IMR-90 (cell line): Measurements from ENCODE around the gene SLC16A8. TPM values are rescaled to one million over a fixed set of nuclear protein-coding genes. Genes with fewer than 3 reads are reported as not detected.

Source experiments
- ATAC-seq: fragments of 200-7000 bp; cut with Tn5 transposase; 2 replicates; pipeline ENCODE4 v1.9.1; 2020; ENCODE audit warnings: low read depth, mild to moderate bottlenecking, moderate library complexity
- BruUV-seq: library from RNA; stranded (reverse); fragments of 400-500 nt; replicated peaks from 2 replicates; lab custom pipeline; 2021; lab: Mats Ljungman, UMichigan
- CTCF ChIA-PET: fragments of 300-600 bp; formaldehyde crosslinking; extraction: SDS; loops from one replicate; lab custom pipeline; 2021; ENCODE audit warnings: antibody characterized with exemption; lab: Yijun Ruan, JAX
- POLR2A ChIA-PET: fragments of 300-600 bp; sonication (Branson Sonifier 250); formaldehyde crosslinking; loops from one replicate; lab custom pipeline; 2022; ENCODE audit warnings: antibody characterized with exemption; ENCODE audit not compliant: unreplicated experiment; lab: Charles Lee
- DNase-seq: peaks from one replicate; pipeline ENCODE4 v3.0.0; 2013
- H2AFZ ChIP-seq: replicated peaks from 2 replicates; pipeline ENCODE3; 2013; ENCODE audit warnings: low read length, mild to moderate bottlenecking; ENCODE audit not compliant: poor library complexity
- H2AK5ac ChIP-seq: 2 replicates; pipeline ENCODE4 v1.6.1; 2013; ENCODE audit warnings: low read depth, low read length, inconsistent platforms
- H2AK9ac ChIP-seq: replicated peaks from 2 replicates; pipeline ENCODE3; 2013; ENCODE audit warnings: mild to moderate bottlenecking, low read depth, low read length, moderate library complexity; ENCODE audit not compliant: poor library complexity
- H2BK120ac ChIP-seq: 2 replicates; pipeline ENCODE4 v1.6.1; 2013; ENCODE audit warnings: low read depth, low read length, inconsistent platforms
- H2BK15ac ChIP-seq: 3 replicates; pipeline ENCODE4 v1.6.1; 2013; ENCODE audit warnings: low read depth, low read length, inconsistent platforms
- H2BK20ac ChIP-seq: 2 replicates; pipeline ENCODE4 v1.6.1; 2013; ENCODE audit warnings: low read depth, mild to moderate bottlenecking, inconsistent platforms, low read length, moderate library complexity
- H2BK5ac ChIP-seq: 2 replicates; pipeline ENCODE4 v1.6.1; 2013; ENCODE audit warnings: mild to moderate bottlenecking, low read depth, low read length, inconsistent platforms; ENCODE audit not compliant: poor library complexity, severe bottlenecking
- H3K14ac ChIP-seq: replicated peaks from 2 replicates; pipeline ENCODE4 v1.6.1; 2013; ENCODE audit warnings: low read depth, low read length, inconsistent platforms
- H3K18ac ChIP-seq: 2 replicates; pipeline ENCODE4 v1.6.1; 2013; ENCODE audit warnings: low read depth, low read length, control low read depth
- H3K23ac ChIP-seq: 2 replicates; pipeline ENCODE4 v1.6.1; 2013; ENCODE audit warnings: low read depth, low read length, inconsistent platforms
- H3K27ac ChIP-seq: 2 replicates; pipeline ENCODE4 v1.5.1; 2013; ENCODE audit warnings: mild to moderate bottlenecking, control low read depth, low read length; ENCODE audit not compliant: insufficient read depth
- H3K27me3 ChIP-seq: 2 replicates; pipeline ENCODE4 v1.6.1; 2013; ENCODE audit warnings: low read length; ENCODE audit not compliant: control insufficient read depth, insufficient read depth
- H3K36me3 ChIP-seq: 2 replicates; pipeline ENCODE4 v1.6.1; 2013; ENCODE audit warnings: low read length, mixed read lengths; ENCODE audit not compliant: control insufficient read depth, insufficient read depth
- H3K4ac ChIP-seq: 2 replicates; pipeline ENCODE4 v1.6.1; 2013; ENCODE audit warnings: low read depth, low read length, inconsistent platforms
- H3K4me1 ChIP-seq: 2 replicates; pipeline ENCODE4 v1.6.1; 2013; ENCODE audit warnings: low read length, mixed read lengths; ENCODE audit not compliant: control insufficient read depth, insufficient read depth
- H3K4me2 ChIP-seq: 2 replicates; pipeline ENCODE4 v1.6.1; 2013; ENCODE audit warnings: low read depth, mild to moderate bottlenecking, control low read depth, low read length, moderate library complexity
- H3K4me3 ChIP-seq: 2 replicates; pipeline ENCODE4 v1.5.1; 2013; ENCODE audit warnings: low read depth, mild to moderate bottlenecking, control low read depth, low read length, moderate library complexity; ENCODE audit not compliant: insufficient read depth
- H3K56ac ChIP-seq: 2 replicates; pipeline ENCODE4 v1.6.1; 2013; ENCODE audit warnings: low read length, inconsistent platforms; ENCODE audit not compliant: insufficient read depth; ENCODE audit errors: extremely low read depth
- H3K79me1 ChIP-seq, 2 experiments: 2 replicates each; pipeline ENCODE4 v1.6.1; 2013; ENCODE audit warnings: low read length in 2 of 2, inconsistent platforms in 1 of 2, low read depth in 1 of 2
- H3K9ac ChIP-seq: 2 replicates; pipeline ENCODE4 v1.6.1; 2013; ENCODE audit warnings: low read depth, low read length, control low read depth
- H3K9me1 ChIP-seq: 2 replicates; pipeline ENCODE4 v1.6.1; 2013; ENCODE audit warnings: low read length, inconsistent platforms; ENCODE audit not compliant: insufficient read depth
- H3K9me3 ChIP-seq: 2 replicates; pipeline ENCODE4 v1.6.1; 2013; ENCODE audit warnings: low read length; ENCODE audit not compliant: control insufficient read depth, insufficient read depth
- H4K20me1 ChIP-seq: 2 replicates; pipeline ENCODE4 v1.6.1; 2013; ENCODE audit warnings: low read length, inconsistent platforms; ENCODE audit not compliant: insufficient read depth
- H4K5ac ChIP-seq: 2 replicates; pipeline ENCODE4 v1.6.1; 2013; ENCODE audit warnings: mild to moderate bottlenecking, low read depth, low read length, control low read depth
- H4K8ac ChIP-seq, 2 experiments: 2 replicates each; pipeline ENCODE4 v1.6.1; 2013; ENCODE audit warnings: low read depth in 2 of 2, low read length in 2 of 2, control low read depth in 1 of 2, inconsistent platforms in 1 of 2
- H4K91ac ChIP-seq: 2 replicates; pipeline ENCODE4 v1.6.1; 2013; ENCODE audit warnings: low read depth, low read length, inconsistent platforms; ENCODE audit not compliant: insufficient read depth
- CEBPB ChIP-seq: IDR thresholded peaks from 2 replicates; pipeline ENCODE4 v1.6.1; 2012; ENCODE audit warnings: low read depth, low read length, improper control_type of control experiment
- CHD1 ChIP-seq: IDR thresholded peaks from 2 replicates; pipeline ENCODE4 v1.6.1; 2012; ENCODE audit warnings: low read depth, low read length, improper control_type of control experiment
- FOS ChIP-seq: fragments of 150-350 bp; IDR thresholded peaks from 2 replicates; pipeline ENCODE4 v1.6.1; 2016; ENCODE audit warnings: low read depth, low read length
- MAZ ChIP-seq: IDR thresholded peaks from 2 replicates; pipeline ENCODE4 v1.6.1; 2012; ENCODE audit warnings: low read depth, mild to moderate bottlenecking, low read length, improper control_type of control experiment, moderate library complexity, borderline replicate concordance
- MXI1 ChIP-seq: IDR thresholded peaks from 2 replicates; pipeline ENCODE4 v1.6.1; 2012; ENCODE audit warnings: low read depth, mild to moderate bottlenecking, low read length, moderate library complexity, borderline replicate concordance
- RCOR1 ChIP-seq: IDR thresholded peaks from 2 replicates; pipeline ENCODE4 v1.6.1; 2012; ENCODE audit warnings: mild to moderate bottlenecking, low read length, improper control_type of control experiment; ENCODE audit not compliant: insufficient replicate concordance
- RFX5 ChIP-seq: IDR thresholded peaks from 2 replicates; pipeline ENCODE4 v1.8.0; 2012; ENCODE audit warnings: low read depth, mild to moderate bottlenecking, low read length, moderate library complexity
- WGBS, 2 experiments: methylation state at CpG; one replicate each; pipeline versions ENCODE4 v1.1.5 to v1.1.7; 2013; ENCODE audit warnings: missing lambda C conversion rate in 2 of 2; ENCODE audit not compliant: insufficient read length in 1 of 2; ENCODE audit errors: extremely low coverage in 2 of 2; 5-methylcytosine and 5-hydroxymethylcytosine counted together
- dilution Hi-C: fragments of 300-500 bp; cut with HindIII; formaldehyde crosslinking; loops from one replicate; pipeline ENCODE4 v1.14.3; 2018; ENCODE audit warnings: low sequenced_read_pairs; ENCODE audit not compliant: unreplicated experiment
- in situ Hi-C: fragments of 300-500 bp; cut with MboI; formaldehyde crosslinking; loops from 3 replicates; pipeline ENCODE4 v1.14.3; 2019; ENCODE audit warnings: low sequenced_read_pairs, inconsistent platforms, mixed read lengths
- intact Hi-C: fragments of 100-400 bp; cut with micrococcal nuclease; formaldehyde crosslinking; loops from 2 replicates; pipeline ENCODE4 v1.10.0; 2022
- polyA plus RNA-seq, 3 experiments: library from polyadenylated mRNA; depleted of rRNA; stranded (reverse); fragments of >200 nt; gene quantifications; 2 replicates each; pipeline ENCODE4 v1.2.3, GENCODE V29; 2012; ENCODE audit warnings: low replicate concordance in 1 of 3
- total RNA-seq: library from RNA; depleted of rRNA; stranded (reverse); fragments of >200 nt; gene quantifications from 2 replicates; pipeline ENCODE4 v1.2.3, GENCODE V29; 2012
- TF ChIP-seq, protein P1 (sequence below): fragments of 150-350 bp; IDR thresholded peaks from 2 replicates; pipeline ENCODE4 v1.6.1; 2017; ENCODE audit warnings: mild to moderate bottlenecking, antibody characterized with exemption, low read length, low read depth
- TF ChIP-seq, protein P2 (sequence below): fragments of 150-350 bp; IDR thresholded peaks from 2 replicates; pipeline ENCODE4 v1.6.1; 2016; ENCODE audit warnings: low read depth, mild to moderate bottlenecking, low read length, moderate library complexity, borderline replicate concordance

The SLC16A8 gene
- total and polyA plus RNA-seq, 2 of the 4 experiments (the other 2 are of a cell fraction) = not detected

DNA sequence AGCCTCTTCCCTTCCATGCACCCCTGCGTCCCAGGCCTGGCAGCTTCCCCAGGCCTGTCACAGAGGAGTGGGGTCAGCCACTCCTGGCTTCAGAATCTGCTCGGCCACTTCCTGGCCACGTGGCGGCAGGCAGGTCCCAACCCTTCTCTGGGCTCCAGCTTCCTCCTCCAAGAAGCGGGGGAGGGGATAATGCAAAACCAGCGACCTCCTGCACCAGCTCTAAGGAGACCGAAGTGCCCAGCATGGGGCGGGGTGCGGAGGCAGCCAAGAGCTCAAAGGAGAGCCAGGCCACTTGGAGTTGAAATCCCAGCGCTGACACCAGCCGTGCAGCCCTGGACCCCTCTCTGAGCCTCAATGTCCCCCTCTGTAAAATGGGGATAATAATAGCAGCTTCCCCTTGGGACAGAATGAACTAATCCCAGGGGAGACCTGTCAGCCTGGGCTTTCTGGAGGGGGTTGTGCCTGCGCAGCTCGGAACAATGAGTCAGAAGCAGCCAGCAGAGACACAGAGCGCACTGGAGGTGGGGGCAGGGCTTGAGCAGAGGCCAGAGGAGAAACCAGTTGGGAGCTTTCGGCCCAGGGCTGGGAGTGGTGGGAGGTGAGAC, 49.6 kb downstream of the SLC16A8 start (continued):
- TF ChIP-seq MAZ (peak; percentile 68; the same call in 1 of the 2 replicates), CEBPB (no peak)

DNA sequence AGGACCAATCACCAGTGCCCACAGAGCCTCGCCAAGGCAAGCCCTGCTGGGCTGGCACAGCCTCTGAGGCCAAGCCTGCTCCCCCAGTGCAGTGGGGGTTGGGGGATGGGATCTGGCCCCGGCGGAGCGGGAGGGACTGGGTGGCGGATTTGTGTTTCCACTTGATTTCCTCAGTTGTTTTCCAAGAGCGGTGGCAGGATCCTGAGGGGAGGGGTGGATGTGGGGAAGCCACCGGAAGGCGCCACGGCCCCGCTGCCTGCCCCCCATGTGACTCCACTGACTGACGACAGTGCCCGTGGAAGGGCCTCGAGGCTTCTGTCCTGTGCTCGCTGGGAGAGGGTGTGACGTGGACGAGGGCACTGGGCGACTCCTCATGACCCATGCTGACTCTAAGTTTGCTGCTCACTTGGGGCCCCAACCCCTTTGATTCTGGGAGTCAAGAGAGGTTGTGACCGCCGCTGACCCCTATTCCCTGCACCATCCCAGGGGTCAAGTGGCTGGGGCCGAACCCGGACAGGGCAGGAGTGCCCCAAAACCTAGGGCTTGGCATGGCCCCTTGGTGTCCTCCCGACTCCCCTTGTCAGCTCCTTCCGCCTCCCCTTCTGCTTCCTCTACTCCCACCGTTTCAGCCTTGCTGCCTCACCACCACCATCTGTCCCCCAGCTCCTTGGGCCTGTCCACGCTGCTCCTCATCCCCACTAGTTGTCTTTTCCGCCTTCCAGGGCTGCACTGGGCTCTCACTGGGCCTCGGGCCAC, 50.3 kb downstream of the SLC16A8 start:
- POLR2A ChIA-PET = no interaction called here
- Histone ChIP-seq H3K79me1 (no peaks in the 10 kb centered on the region; a peak in 1 of 4 replicates), H2BK20ac (peak overlapping the region; percentile 81; the same call in 1 of the 2 replicates), H3K4me2 (no peak overlapping the region; the same call in 1 of the 2 replicates), H3K36me3 (no peaks in the 10 kb centered on the region), H3K4me3 (no peak overlapping the region), H3K23ac (0 out of 2 replicates have a peak overlapping the region, but pooled peaks have one; percentile 20), H4K20me1 (no peaks in the 10 kb centered on the region), H3K9ac (0 out of 2 replicates have a peak overlapping the region, but pooled peaks have one; percentile 19), H2AK5ac (peak overlapping the region; percentile 98), H3K4me1 (peaks cover 23% of the 10 kb centered on the region), H2BK5ac (peak overlapping the region; percentile 68), H3K18ac (peak overlapping the region; percentile 63), H2AK9ac (peak overlapping the region; percentile 63), H4K91ac (peak overlapping the region; percentile 90), H2BK120ac (peak overlapping the region; percentile 77), H2AFZ (peak overlapping the region; percentile 88), H2BK15ac (peak overlapping the region; percentile 58; the same call in 1 of the 3 replicates), H4K5ac (peak overlapping the region; percentile 85), H3K9me1 (peaks cover 6% of the 10 kb centered on the region), H3K4ac (peak overlapping the region; percentile 93), H4K8ac (peak overlapping the region; percentile 86 to 88), H3K14ac (peak overlapping the region; percentile 80), H3K27me3 (0 out of 2 replicates have a peak, but pooled peaks cover 2% of the 10 kb centered on the region), H3K56ac (no peak overlapping the region; the same call in 1 of the 2 replicates), H3K27ac (peak overlapping the region; percentile 56), H3K9me3 (no peaks in the 10 kb centered on the region)
- CTCF ChIA-PET = interaction anchor here (1.8 kb wide), 1 partner anchor 18 kb away, joined by 4 read pairs; no protein-coding TSS in a partner anchor
- in situ Hi-C loops (no loop called here), intact Hi-C loops (no loop called here), dilution Hi-C loops (no loop called here)
- no TSS peak for BruUV-seq
- ATAC-seq (no peak; the same call in 1 of the 2 replicates), DNase-seq (no peak)
- 79% methylated on average over 6 of the region's 27 CpGs; no CpG with 5 or more reads in 1 of the 2 experiments for WGBS, 2 experiments
- TF ChIP-seq CEBPB (no peak), FOS (no peak), RCOR1 (no peak), MXI1 (no peak), RFX5 (no peak), MAZ (no peak), CHD1 (no peak)
- TF ChIP-seq, protein P1, sequence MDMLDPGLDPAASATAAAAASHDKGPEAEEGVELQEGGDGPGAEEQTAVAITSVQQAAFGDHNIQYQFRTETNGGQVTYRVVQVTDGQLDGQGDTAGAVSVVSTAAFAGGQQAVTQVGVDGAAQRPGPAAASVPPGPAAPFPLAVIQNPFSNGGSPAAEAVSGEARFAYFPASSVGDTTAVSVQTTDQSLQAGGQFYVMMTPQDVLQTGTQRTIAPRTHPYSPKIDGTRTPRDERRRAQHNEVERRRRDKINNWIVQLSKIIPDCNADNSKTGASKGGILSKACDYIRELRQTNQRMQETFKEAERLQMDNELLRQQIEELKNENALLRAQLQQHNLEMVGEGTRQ = no peak
- TF ChIP-seq, protein P2, sequence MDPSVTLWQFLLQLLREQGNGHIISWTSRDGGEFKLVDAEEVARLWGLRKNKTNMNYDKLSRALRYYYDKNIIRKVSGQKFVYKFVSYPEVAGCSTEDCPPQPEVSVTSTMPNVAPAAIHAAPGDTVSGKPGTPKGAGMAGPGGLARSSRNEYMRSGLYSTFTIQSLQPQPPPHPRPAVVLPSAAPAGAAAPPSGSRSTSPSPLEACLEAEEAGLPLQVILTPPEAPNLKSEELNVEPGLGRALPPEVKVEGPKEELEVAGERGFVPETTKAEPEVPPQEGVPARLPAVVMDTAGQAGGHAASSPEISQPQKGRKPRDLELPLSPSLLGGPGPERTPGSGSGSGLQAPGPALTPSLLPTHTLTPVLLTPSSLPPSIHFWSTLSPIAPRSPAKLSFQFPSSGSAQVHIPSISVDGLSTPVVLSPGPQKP = no peak
